GM12801 (cell line): ENCODE data around the gene MRPL17.

ENCODE experiments used
- TF ChIP-seq, protein P1 (sequence below): IDR thresholded peaks from one replicate; pipeline ENCODE4 v1.5.1; 2011; ENCODE audit warnings: control low read depth; ENCODE audit not compliant: insufficient read length; ENCODE audit errors: extremely low read depth

MRPL17 gene

GRCh38 chr11:6663794-6664469, 19.2 kb downstream of the MRPL17 start:
- TF ChIP-seq, protein P1, sequence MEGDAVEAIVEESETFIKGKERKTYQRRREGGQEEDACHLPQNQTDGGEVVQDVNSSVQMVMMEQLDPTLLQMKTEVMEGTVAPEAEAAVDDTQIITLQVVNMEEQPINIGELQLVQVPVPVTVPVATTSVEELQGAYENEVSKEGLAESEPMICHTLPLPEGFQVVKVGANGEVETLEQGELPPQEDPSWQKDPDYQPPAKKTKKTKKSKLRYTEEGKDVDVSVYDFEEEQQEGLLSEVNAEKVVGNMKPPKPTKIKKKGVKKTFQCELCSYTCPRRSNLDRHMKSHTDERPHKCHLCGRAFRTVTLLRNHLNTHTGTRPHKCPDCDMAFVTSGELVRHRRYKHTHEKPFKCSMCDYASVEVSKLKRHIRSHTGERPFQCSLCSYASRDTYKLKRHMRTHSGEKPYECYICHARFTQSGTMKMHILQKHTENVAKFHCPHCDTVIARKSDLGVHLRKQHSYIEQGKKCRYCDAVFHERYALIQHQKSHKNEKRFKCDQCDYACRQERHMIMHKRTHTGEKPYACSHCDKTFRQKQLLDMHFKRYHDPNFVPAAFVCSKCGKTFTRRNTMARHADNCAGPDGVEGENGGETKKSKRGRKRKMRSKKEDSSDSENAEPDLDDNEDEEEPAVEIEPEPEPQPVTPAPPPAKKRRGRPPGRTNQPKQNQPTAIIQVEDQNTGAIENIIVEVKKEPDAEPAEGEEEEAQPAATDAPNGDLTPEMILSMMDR = no peak

GRCh38 chr11:6660712-6661111, 22.4 kb downstream of the MRPL17 start:
- TF ChIP-seq, protein P1 = no peak

DNA sequence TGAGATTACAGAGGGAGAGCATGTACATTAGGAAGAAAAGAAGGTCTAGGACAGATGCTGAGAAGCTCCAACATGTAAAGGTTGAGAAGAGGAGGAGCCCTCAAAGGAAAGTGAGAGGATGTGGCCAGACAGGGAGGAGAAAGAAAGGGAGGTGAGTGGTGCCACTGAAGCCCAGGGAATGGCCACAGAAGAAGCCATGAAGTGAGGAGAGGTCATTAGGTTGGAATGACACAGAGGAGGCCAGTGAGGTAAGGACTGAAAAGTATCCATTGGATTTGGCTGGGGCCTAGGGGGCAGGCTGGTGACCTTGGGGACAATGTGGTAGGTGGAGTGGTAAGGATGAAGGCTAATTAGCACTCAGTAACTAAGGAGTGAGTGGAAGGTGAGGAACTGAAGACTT, 24.5 kb downstream of the MRPL17 start:
- TF ChIP-seq, protein P1 = no peak

DNA sequence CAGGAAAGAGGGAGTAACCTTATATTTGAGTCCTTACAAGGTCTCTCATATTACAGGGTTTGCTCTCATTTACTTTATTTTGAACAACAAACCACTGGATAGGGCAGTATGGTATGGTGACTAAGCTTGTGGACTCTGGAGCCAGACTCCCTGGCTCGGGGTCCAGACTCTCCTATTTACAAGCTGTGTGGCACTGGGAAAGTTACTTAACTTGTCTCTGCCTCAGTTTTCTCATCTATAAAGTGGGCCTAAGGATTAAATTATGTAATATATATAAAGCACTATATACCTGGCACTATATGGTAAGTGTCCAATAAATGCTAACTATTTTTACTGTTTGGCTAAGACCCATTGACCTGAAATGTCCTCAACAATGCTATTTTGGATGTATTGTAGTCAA, 25.8 kb downstream of the MRPL17 start:
- TF ChIP-seq, protein P1 = no peak

DNA sequence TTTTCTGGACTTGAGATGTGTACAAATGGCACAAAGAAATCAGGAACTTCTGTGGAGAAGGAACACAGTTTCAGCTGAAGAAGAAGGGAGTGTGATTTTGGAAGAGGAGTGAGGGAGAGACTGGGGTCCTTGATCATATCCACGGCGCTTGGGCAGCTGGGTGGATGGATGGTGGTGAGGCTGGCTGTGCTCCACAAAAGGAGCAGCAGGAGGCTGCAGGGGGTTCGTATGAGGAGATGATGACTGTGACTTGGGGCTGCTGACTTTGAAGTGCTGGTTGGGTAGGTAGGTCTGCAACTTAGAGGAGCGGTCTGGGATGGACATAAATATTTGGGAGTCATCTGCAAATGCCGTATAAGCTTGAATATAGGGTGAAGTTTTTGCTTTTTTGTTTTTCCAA, 26.2 kb downstream of the MRPL17 start:
- TF ChIP-seq, protein P1 = no peak

DNA sequence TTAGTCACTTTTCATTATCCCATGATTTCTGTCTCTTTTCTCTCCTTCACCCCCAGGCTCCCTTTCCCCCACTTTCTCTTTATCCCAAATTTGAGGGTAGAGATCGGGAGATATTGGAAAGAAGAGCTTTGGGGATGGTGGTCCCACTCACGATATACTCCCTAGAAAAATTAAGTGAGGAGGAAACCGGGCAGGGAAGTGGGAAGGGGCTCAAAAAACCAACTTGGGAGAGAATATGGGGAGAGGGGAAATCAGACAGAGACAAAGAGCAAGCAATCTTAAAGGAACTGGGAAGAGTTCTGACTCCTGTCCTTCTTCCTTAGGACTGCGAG, 26.6 kb downstream of the MRPL17 start:
- TF ChIP-seq, protein P1 = no peak

DNA sequence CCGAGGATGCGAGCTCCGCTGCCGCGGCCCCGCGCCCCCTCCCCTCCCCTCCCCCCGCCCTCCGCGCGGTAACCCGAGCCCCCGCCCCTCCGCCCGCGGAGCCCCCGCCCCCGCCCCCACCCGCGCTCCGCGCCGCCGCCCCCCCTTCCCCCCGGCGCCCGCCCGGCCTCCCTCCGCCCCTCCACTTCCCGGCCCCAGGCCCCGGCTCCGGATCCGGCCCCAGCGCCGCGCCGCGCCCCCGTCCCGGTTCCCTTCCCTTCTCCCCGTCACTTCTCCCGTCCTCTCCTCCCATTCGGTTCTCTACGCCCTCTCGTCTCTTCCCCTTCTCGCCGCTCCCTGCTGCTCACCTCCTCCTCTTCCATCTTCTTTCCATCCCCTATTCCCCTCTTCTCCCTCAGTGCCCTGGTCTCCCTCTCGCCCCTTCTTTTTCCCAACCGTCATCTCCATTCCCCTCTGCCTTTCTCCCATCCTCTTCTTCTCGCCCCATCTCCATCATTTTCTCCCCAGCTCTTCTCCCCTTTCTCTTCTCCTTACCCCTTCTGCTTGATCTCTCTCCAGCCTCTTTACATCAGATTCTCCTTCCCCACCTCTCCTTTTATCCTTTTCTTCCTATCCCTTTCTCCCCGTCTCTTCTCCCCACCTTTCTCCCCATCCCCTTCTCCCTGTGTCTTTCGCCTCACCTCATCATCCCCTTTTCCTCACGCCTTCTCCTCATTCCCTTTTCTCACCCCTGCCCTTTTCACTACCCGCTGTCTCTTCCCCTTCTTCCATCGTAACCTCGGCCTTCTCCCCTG, 27.2 kb downstream of the MRPL17 start, which contains the start of gene DCHS1:
TSS of gene DCHS1 (minus strand) at position 20 of the 794 bp plus-strand sequence. CDS start 14,196 bp downstream, outside the sequence.
- TF ChIP-seq, protein P1 = no peak
